Erythroblast (primary cell): Measurements from ENCODE around the gene GDF9.

Experiments
- GATA1 ChIP-seq: IDR thresholded peaks from 2 replicates; pipeline ENCODE4 v1.6.1; 2011; ENCODE audit warnings: low read depth, mild to moderate bottlenecking, control low read depth, low read length, moderate library complexity
- POLR2A ChIP-seq: IDR thresholded peaks from 2 replicates; pipeline ENCODE4 v1.6.1; 2011; ENCODE audit warnings: mild to moderate bottlenecking, low read length

- TF ChIP-seq POLR2A (no peak), GATA1 (no peak)
These were observed 20.0 kb upstream of the GDF9 start for GRCh38 chr5:132886064-132886823.
